Lower leg skin (tissue), 3 donors: ENCODE data around the gene VSIG2.

Experiments used
- CTCF ChIP-seq, 3 donors: fragments of 450-650 bp; IDR thresholded peaks; one replicate each; pipeline ENCODE4 v1.5.1; 2016; ENCODE audit warnings: antibody characterized with exemption in 3 of 3, mild to moderate bottlenecking in 3 of 3, moderate library complexity in 2 of 3
- POLR2A ChIP-seq, 2 donors: fragments of 450-650 bp; IDR thresholded peaks; one replicate each; pipeline ENCODE4 v1.6.1; 2016 to 2017; ENCODE audit warnings: antibody characterized with exemption in 2 of 2, mild to moderate bottlenecking in 1 of 2, moderate library complexity in 1 of 2

- no peak for TF ChIP-seq CTCF (IDR thresholded peaks at IDR 0.05)
- TF ChIP-seq POLR2A (IDR thresholded peaks at IDR 0.05), result no peak
These were observed 25.0 kb upstream of the VSIG2 start for GRCh38 chr11:124776865-124777645.
